B cell (primary cell): Measurements from ENCODE around the gene DNMBP. TPM values are rescaled to one million over a fixed set of nuclear protein-coding genes. Genes with fewer than 3 reads are reported as not detected.

Source experiments
- ATAC-seq: fragments of 200-7000 bp; cut with Tn5 transposase; one replicate; pipeline ENCODE4 v1.10.0; 2021; ENCODE audit warnings: low read depth, mild to moderate bottlenecking, moderate number of reproducible peaks, moderate library complexity
- CTCF ChIA-PET: fragments of 350-600 bp; sonication (Branson Sonifier 250); formaldehyde crosslinking; loops from one replicate; lab custom pipeline; 2021; ENCODE audit warnings: antibody characterized with exemption, inconsistent platforms; lab: Charles Lee
- POLR2A ChIA-PET: fragments of 350-600 bp; sonication (Branson Sonifier 250); formaldehyde crosslinking; loops from one replicate; lab custom pipeline; 2021; ENCODE audit warnings: antibody characterized with exemption; lab: Charles Lee
- DNase-seq: peaks from one replicate; pipeline ENCODE4 v3.0.0; 2013
- H2AFZ ChIP-seq: 2 replicates; pipeline ENCODE4 v1.6.1; 2012; ENCODE audit warnings: mild to moderate bottlenecking, low read depth, low read length; ENCODE audit not compliant: insufficient read depth, poor library complexity, severe bottlenecking
- H3K27ac ChIP-seq, 2 donors: 1 replicate in 1 of 2; 2 replicates in 1 of 2; pipeline ENCODE4 v1.5.1; 2012 to 2013; ENCODE audit warnings: low read length in 2 of 2, mild to moderate bottlenecking in 2 of 2, moderate library complexity in 1 of 2
- H3K27me3 ChIP-seq, 4 experiments: fragments of 200-600 bp in 1 of 4; sonication (generic) in 1 of 4; replicated peaks in 1 of 4; 1 replicate in 2 of 4; 2 replicates in 2 of 4; pipeline versions ENCODE4 v1.6.1 to v1.7.0; 2013 to 2016; ENCODE audit warnings: low read length in 3 of 4, mild to moderate bottlenecking in 2 of 4, mixed read lengths in 1 of 4, moderate library complexity in 1 of 4; ENCODE audit not compliant: insufficient read depth in 4 of 4, control insufficient read depth in 3 of 4; ENCODE audit errors: control extremely low read depth in 1 of 4
- H3K36me3 ChIP-seq, 2 experiments: replicated peaks in 1 of 2; 1 replicate in 1 of 2; 2 replicates in 1 of 2; pipeline versions ENCODE4 v1.6.1 to v1.7.1; 2013; ENCODE audit warnings: low read length in 1 of 2; ENCODE audit not compliant: insufficient read depth in 2 of 2, control insufficient read depth in 1 of 2; ENCODE audit errors: control extremely low read depth in 1 of 2, extremely low read depth in 1 of 2
- H3K4me1 ChIP-seq, 2 donors: fragments of 200-600 bp in 1 of 2; sonication (generic) in 1 of 2; 1 replicate in 1 of 2; 2 replicates in 1 of 2; pipeline versions ENCODE4 v1.5.1 to v1.6.1; 2013 to 2017; ENCODE audit warnings: low read length in 2 of 2; ENCODE audit not compliant: control insufficient read depth in 2 of 2, insufficient read depth in 2 of 2
- H3K4me2 ChIP-seq: replicated peaks from 2 replicates; pipeline ENCODE3; 2012; ENCODE audit warnings: mild to moderate bottlenecking, low read depth, low read length; ENCODE audit not compliant: poor library complexity, severe bottlenecking
- H3K4me3 ChIP-seq, 5 experiments: fragments of 200-600 bp in 1 of 5; sonication (generic) in 1 of 5; 1 replicate in 3 of 5; 2 replicates in 2 of 5; pipeline versions ENCODE4 v1.5.1 to v1.7.0; 2011 to 2016; ENCODE audit warnings: low read length in 4 of 5, mild to moderate bottlenecking in 4 of 5, low read depth in 2 of 5, control low read depth in 1 of 5, moderate library complexity in 1 of 5; ENCODE audit not compliant: insufficient read depth in 1 of 5; ENCODE audit errors: control extremely low read depth in 1 of 5, extremely low read depth in 1 of 5
- H3K79me2 ChIP-seq: fragments of 200-600 bp; sonication (generic); one replicate; pipeline ENCODE4 v1.6.0; 2016; ENCODE audit warnings: low read length; ENCODE audit not compliant: control insufficient read depth, insufficient read depth
- H3K9ac ChIP-seq: fragments of 200-600 bp; sonication (generic); 2 replicates; pipeline ENCODE4 v1.6.1; 2017; ENCODE audit warnings: mild to moderate bottlenecking, low read length, moderate library complexity
- H3K9me3 ChIP-seq, 3 donors: one replicate each; pipeline versions ENCODE4 v1.6.1 to v1.7.1; 2013; ENCODE audit warnings: low read length in 2 of 3; ENCODE audit not compliant: control insufficient read depth in 2 of 3, insufficient read depth in 1 of 3; ENCODE audit errors: control extremely low read depth in 1 of 3
- H4K20me1 ChIP-seq: 2 replicates; pipeline ENCODE4 v1.6.0; 2012; ENCODE audit warnings: mild to moderate bottlenecking, low read length; ENCODE audit not compliant: insufficient read depth, control insufficient read depth, poor library complexity, severe bottlenecking
- H3K27ac Mint-ChIP-seq: one replicate; pipeline ENCODE4 v1.8.0; 2021; ENCODE audit warnings: mixed read lengths
- H3K27me3 Mint-ChIP-seq: one replicate; pipeline ENCODE4 v1.8.0; 2021; ENCODE audit warnings: mixed read lengths
- H3K4me1 Mint-ChIP-seq: one replicate; pipeline ENCODE4 v1.8.0; 2021; ENCODE audit warnings: mixed read lengths
- H3K4me3 Mint-ChIP-seq: one replicate; pipeline ENCODE4 v1.8.0; 2021; ENCODE audit warnings: mixed read lengths
- H3K9me3 Mint-ChIP-seq: one replicate; pipeline ENCODE4 v1.8.0; 2022; ENCODE audit warnings: mixed read lengths; ENCODE audit not compliant: insufficient read depth
- EZH2 ChIP-seq: IDR thresholded peaks from 2 replicates; pipeline ENCODE4 v1.6.1; 2012; ENCODE audit warnings: borderline replicate concordance, low read depth, mild to moderate bottlenecking, moderate library complexity, low read length; ENCODE audit not compliant: insufficient read depth, poor library complexity, severe bottlenecking
- WGBS: methylation state at CpG from one replicate; pipeline ENCODE4 v1.1.5; 2013; ENCODE audit warnings: missing lambda C conversion rate; ENCODE audit not compliant: insufficient coverage; 5-methylcytosine and 5-hydroxymethylcytosine counted together
- intact Hi-C: fragments of 100-400 bp; cut with micrococcal nuclease; formaldehyde crosslinking; loops from one replicate; pipeline ENCODE4 v1.10.0; 2022
- polyA plus RNA-seq: library from polyadenylated mRNA; depleted of rRNA; stranded (reverse); fragments of >200 nt; gene quantifications from 2 replicates; pipeline ENCODE4 v1.2.3, GENCODE V29; 2012
- total RNA-seq, 2 donors: library from RNA; stranded (reverse); fragments of 120-200 nt in 1 of 2; gene quantifications; 1 replicate in 1 of 2; 2 replicates in 1 of 2; pipeline versions ENCODE4 v1.2.3 to v1.2.4, GENCODE V29; 2013 to 2022
- TF ChIP-seq, protein P1 (sequence below): fragments of 200-600 bp; IDR thresholded peaks from one replicate; pipeline ENCODE4 v1.8.0; 2022; ENCODE audit warnings: antibody characterized with exemption, mild to moderate bottlenecking

Gene DNMBP
- total and polyA plus RNA-seq, 2 donors (not counting 1 experiment from before 2014, with no cell fraction given) = 12.8 to 22.6 TPM

DNA sequence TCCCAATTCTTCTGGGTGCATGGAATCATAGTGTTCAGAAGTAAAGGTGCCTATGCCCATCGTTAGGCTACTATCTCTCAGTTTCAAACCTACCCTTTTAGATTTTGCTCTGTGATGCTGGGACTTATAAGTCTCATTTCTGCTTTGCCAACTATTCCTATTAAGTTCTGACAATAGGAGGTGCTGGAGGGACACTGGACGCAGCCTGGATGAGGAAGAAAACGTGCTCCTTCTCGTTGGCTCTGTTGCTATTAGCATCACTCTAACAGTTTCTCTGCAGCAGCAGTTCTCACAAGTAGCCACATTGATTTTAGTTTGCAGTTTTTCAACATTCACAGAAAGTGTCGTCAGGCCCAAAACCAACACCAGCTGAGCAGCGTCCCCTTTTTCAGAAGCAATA, 154.9 kb downstream of the DNMBP start:
- POLR2A ChIA-PET = no interaction called here
- Histone ChIP-seq H2AFZ (no peak overlapping the region), H3K27ac (no peak overlapping the region), H3K9ac (no peak overlapping the region), H3K79me2 (no peaks in the 10 kb centered on the region), H3K9me3 (no peaks in the 10 kb centered on the region), H3K4me1 (no peaks in the 10 kb centered on the region), H4K20me1 (no peaks in the 10 kb centered on the region), H3K4me2 (no peak overlapping the region), H3K27me3 (no peaks in the 10 kb centered on the region), H3K4me3 (no peak overlapping the region), H3K36me3 (peaks cover 0 to 3% of the 10 kb centered on the region in 2 experiments)
- CTCF ChIA-PET = interaction anchor here (3.7 to 13.8 kb wide), 2 partner anchors 9 to 192 kb away, joined by 32 to 525 read pairs; no protein-coding TSS in a partner anchor
- Mint-ChIP-seq H3K27ac (no peak overlapping the region), H3K27me3 (no peaks in the 10 kb centered on the region), H3K4me1 (no peaks in the 10 kb centered on the region), H3K4me3 (no peak overlapping the region), H3K9me3 (no peaks in the 10 kb centered on the region)
- ATAC-seq (no peak), DNase-seq (no peak)
- WGBS = 75% methylated on average over 5 of the region's 6 CpGs
- TF ChIP-seq, protein P1, sequence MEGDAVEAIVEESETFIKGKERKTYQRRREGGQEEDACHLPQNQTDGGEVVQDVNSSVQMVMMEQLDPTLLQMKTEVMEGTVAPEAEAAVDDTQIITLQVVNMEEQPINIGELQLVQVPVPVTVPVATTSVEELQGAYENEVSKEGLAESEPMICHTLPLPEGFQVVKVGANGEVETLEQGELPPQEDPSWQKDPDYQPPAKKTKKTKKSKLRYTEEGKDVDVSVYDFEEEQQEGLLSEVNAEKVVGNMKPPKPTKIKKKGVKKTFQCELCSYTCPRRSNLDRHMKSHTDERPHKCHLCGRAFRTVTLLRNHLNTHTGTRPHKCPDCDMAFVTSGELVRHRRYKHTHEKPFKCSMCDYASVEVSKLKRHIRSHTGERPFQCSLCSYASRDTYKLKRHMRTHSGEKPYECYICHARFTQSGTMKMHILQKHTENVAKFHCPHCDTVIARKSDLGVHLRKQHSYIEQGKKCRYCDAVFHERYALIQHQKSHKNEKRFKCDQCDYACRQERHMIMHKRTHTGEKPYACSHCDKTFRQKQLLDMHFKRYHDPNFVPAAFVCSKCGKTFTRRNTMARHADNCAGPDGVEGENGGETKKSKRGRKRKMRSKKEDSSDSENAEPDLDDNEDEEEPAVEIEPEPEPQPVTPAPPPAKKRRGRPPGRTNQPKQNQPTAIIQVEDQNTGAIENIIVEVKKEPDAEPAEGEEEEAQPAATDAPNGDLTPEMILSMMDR = no peak
- no peak for TF ChIP-seq EZH2
- intact Hi-C loops = no loop called here

DNA sequence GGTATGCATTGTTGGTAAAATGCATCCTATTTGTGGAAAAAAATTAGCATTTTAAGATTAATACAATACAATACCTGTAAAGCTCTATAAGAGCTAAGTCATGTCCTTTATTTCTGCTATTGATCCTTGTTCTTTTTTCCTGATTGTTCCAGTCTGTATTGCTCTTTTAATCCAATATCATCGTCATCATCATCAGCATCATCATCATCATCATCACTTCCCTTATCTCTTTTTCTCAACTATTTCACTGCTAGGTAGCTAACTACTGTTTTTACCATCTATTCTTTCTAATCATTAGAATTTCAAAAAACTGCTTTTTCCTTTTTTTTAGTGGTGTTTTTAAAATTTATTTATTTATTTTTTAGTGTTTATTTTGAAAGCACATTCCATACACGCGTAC, 156.1 kb downstream of the DNMBP start:
- Mint-ChIP-seq H3K4me3 (no peak overlapping the region), H3K27me3 (no peaks in the 10 kb centered on the region), H3K27ac (no peak overlapping the region), H3K9me3 (no peaks in the 10 kb centered on the region), H3K4me1 (no peaks in the 10 kb centered on the region)
- CTCF ChIA-PET = interaction anchor here (3.7 to 13.8 kb wide), 2 partner anchors 8 to 193 kb away, joined by 32 to 525 read pairs; no protein-coding TSS in a partner anchor
- Histone ChIP-seq H3K27me3 (no peaks in the 10 kb centered on the region), H3K4me3 (no peak overlapping the region), H3K4me1 (no peaks in the 10 kb centered on the region), H3K27ac (no peak overlapping the region), H3K4me2 (no peak overlapping the region), H3K9ac (no peak overlapping the region), H2AFZ (no peak overlapping the region), H3K36me3 (peaks cover 0 to 3% of the 10 kb centered on the region in 2 experiments), H3K9me3 (no peaks in the 10 kb centered on the region), H4K20me1 (no peaks in the 10 kb centered on the region), H3K79me2 (no peaks in the 10 kb centered on the region)
- no peak for TF ChIP-seq EZH2
- TF ChIP-seq, protein P1 = no peak
- intact Hi-C loops = no loop called here
- DNase-seq (no peak), ATAC-seq (no peak)
- POLR2A ChIA-PET = no interaction called here
- no CpG with 5 or more reads among the region's 3 CpGs for WGBS
